ENCODE results near the gene PLPPR1. TPM values are rescaled to one million over a fixed set of nuclear protein-coding genes. Genes with fewer than 3 reads are reported as not detected.

The PLPPR1 gene
- total and polyA plus RNA-seq, 4 donors: 1.2 to 26.3 (median 2.4) TPM

DNA sequence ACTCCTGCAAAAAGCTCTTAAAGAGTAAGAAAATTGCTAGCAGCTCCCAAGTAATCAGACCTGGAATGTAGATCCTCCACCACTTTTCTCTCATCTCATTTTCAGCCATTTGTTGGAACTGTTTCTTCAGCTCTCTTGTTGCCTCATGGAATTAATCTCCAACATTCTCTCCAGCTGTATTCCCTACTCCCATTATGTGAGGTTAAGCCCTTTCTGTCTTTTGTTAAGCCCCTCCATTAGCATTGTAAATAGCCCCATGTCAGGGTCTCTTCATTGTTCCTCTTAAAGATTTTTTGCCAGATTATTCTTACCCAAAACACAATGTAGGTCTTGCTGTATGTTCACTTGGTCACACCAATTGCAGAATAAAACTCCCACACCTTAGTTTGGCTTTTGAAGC, 119.8 kb downstream of the PLPPR1 start (continued):
- TF ChIP-seq, protein P1, sequence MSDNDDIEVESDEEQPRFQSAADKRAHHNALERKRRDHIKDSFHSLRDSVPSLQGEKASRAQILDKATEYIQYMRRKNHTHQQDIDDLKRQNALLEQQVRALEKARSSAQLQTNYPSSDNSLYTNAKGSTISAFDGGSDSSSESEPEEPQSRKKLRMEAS (IDR thresholded peaks at IDR 0.05): no peak
- TF ChIP-seq TAF1 (conservative IDR thresholded peaks at IDR 0.05) (no peak), GABPA (IDR thresholded peaks at IDR 0.05 in 1 of 2, conservative IDR thresholded peaks at IDR 0.05 in 1 of 2) (no peak)

GRCh38 chr9:101158361-101158760, 129.8 kb downstream of the PLPPR1 start:
- WGBS: 68% methylated on average over 3 of the region's 3 CpGs
- no peak for TF ChIP-seq REST (IDR thresholded peaks at IDR 0.05)
- no peak for TF ChIP-seq FOXA2 (IDR thresholded peaks at IDR 0.05)
- TF ChIP-seq, protein P2, sequence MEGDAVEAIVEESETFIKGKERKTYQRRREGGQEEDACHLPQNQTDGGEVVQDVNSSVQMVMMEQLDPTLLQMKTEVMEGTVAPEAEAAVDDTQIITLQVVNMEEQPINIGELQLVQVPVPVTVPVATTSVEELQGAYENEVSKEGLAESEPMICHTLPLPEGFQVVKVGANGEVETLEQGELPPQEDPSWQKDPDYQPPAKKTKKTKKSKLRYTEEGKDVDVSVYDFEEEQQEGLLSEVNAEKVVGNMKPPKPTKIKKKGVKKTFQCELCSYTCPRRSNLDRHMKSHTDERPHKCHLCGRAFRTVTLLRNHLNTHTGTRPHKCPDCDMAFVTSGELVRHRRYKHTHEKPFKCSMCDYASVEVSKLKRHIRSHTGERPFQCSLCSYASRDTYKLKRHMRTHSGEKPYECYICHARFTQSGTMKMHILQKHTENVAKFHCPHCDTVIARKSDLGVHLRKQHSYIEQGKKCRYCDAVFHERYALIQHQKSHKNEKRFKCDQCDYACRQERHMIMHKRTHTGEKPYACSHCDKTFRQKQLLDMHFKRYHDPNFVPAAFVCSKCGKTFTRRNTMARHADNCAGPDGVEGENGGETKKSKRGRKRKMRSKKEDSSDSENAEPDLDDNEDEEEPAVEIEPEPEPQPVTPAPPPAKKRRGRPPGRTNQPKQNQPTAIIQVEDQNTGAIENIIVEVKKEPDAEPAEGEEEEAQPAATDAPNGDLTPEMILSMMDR (IDR thresholded peaks at IDR 0.05; ENCODE audit: low read depth, low read length, missing input control): no peak
- no peak for TF ChIP-seq EGR1 (IDR thresholded peaks at IDR 0.05; ENCODE audit: low read depth in 2 of 2)
- TF ChIP-seq GABPA (IDR thresholded peaks at IDR 0.05 in 1 of 2, conservative IDR thresholded peaks at IDR 0.05 in 1 of 2): no peak
- TF ChIP-seq HNF4G (IDR thresholded peaks at IDR 0.05): no peak
- no peak for TF ChIP-seq TAF1 (conservative IDR thresholded peaks at IDR 0.05)

GRCh38 chr9:101162231-101162630, 133.7 kb downstream of the PLPPR1 start:
- Histone ChIP-seq H3K4me1 (ENCODE audit: control insufficient read depth in 4 of 4, insufficient read depth in 4 of 4, low read length in 3 of 4) (peaks cover 2 to 8% (median 4%) of the 10 kb centered on the region in 4 donors), H3K27ac (ENCODE audit: low read depth in 1 of 2, low read length in 2 of 2) (peak overlapping the region in 1 of 2 donors; percentile 10)
- DNase-seq (ENCODE audit: low spot score): no peak
- TF ChIP-seq JUND (IDR thresholded peaks at IDR 0.05): peak; percentile 26 to 66
- TF ChIP-seq SP1 (IDR thresholded peaks at IDR 0.05): peak; percentile 76
- peak in 1 of 2 donors; percentile 67 for TF ChIP-seq RXRA (IDR thresholded peaks at IDR 0.05)
- no peak for TF ChIP-seq GABPA (IDR thresholded peaks at IDR 0.05 in 1 of 2, conservative IDR thresholded peaks at IDR 0.05 in 1 of 2)
- TF ChIP-seq ZBTB33 (IDR thresholded peaks at IDR 0.05): peak; percentile 35
- no peak for TF ChIP-seq NR2F2 (IDR thresholded peaks at IDR 0.05)
- peak; percentile 97 for TF ChIP-seq FOXA2 (IDR thresholded peaks at IDR 0.05)
- TF ChIP-seq, protein P3, sequence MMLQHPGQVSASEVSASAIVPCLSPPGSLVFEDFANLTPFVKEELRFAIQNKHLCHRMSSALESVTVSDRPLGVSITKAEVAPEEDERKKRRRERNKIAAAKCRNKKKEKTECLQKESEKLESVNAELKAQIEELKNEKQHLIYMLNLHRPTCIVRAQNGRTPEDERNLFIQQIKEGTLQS (IDR thresholded peaks at IDR 0.05): no peak
- peak; percentile 92 for TF ChIP-seq FOXA1 (IDR thresholded peaks at IDR 0.05)
- TF ChIP-seq RAD21 (IDR thresholded peaks at IDR 0.05): peak; percentile 59 to 62
- peak; percentile 55 to 75 for TF ChIP-seq HNF4A (conservative IDR thresholded peaks at IDR 0.05)
- TF ChIP-seq, protein P2 (IDR thresholded peaks at IDR 0.05; ENCODE audit: low read depth, low read length, missing input control): no peak
- TF ChIP-seq EGR1 (IDR thresholded peaks at IDR 0.05; ENCODE audit: low read depth in 2 of 2): no peak
- TF ChIP-seq TAF1 (conservative IDR thresholded peaks at IDR 0.05): no peak

More at GRCh38 chr9:101158361-101158760, 129.8 kb downstream of the PLPPR1 start:
- no peak for DNase-seq (ENCODE audit: low spot score)
- peaks cover 2 to 8% (median 4%) of the 10 kb centered on the region in 4 donors for H3K4me1 ChIP-seq (ENCODE audit: control insufficient read depth in 4 of 4, insufficient read depth in 4 of 4, low read length in 3 of 4)
- no peak overlapping the region for H3K9ac ChIP-seq (ENCODE audit: low read depth in 1 of 2, low read length in 2 of 2)
- no peak overlapping the region for H3K27ac ChIP-seq (ENCODE audit: low read depth in 1 of 2, low read length in 2 of 2)
- H3K36me3 ChIP-seq (ENCODE audit: control insufficient read depth in 4 of 4, insufficient read depth in 3 of 4, low read depth in 1 of 4, low read length in 3 of 4): no peaks in the 10 kb centered on the region
- no peaks in the 10 kb centered on the region for H3K9me3 ChIP-seq (ENCODE audit: control insufficient read depth in 4 of 4, low read length in 3 of 4)
- no peak overlapping the region for H3K4me3 ChIP-seq (ENCODE audit: low read depth in 1 of 3, low read length in 3 of 3)
- H3K27me3 ChIP-seq (ENCODE audit: control insufficient read depth in 4 of 4, insufficient read depth in 4 of 4, low read length in 3 of 4): no peaks in the 10 kb centered on the region

More at GRCh38 chr9:101162231-101162630, 133.7 kb downstream of the PLPPR1 start:
- no peaks in the 10 kb centered on the region for H3K9me3 ChIP-seq (ENCODE audit: control insufficient read depth in 4 of 4, low read length in 3 of 4)
- 39% methylated on average over 1 of the region's 1 CpG for WGBS
- no peaks in the 10 kb centered on the region for H3K27me3 ChIP-seq (ENCODE audit: control insufficient read depth in 4 of 4, insufficient read depth in 4 of 4, low read length in 3 of 4)
- H3K9ac ChIP-seq (ENCODE audit: low read depth in 1 of 2, low read length in 2 of 2): no peak overlapping the region
- no peak overlapping the region for H3K4me3 ChIP-seq (ENCODE audit: low read depth in 1 of 3, low read length in 3 of 3)
- no peaks in the 10 kb centered on the region for H3K36me3 ChIP-seq (ENCODE audit: control insufficient read depth in 4 of 4, insufficient read depth in 3 of 4, low read depth in 1 of 4, low read length in 3 of 4)
